GM19397 (cell line): ENCODE results near the gene C16orf92.
"Not testable (repeated sequence)": the region's sequence is repeated elsewhere in the genome, so short reads cannot be mapped to it uniquely, and the experiment has no call there.

ENCODE experiments used
- ATAC-seq: cut with Tn5 transposase; IDR thresholded peaks from one replicate; pipeline ENCODE4 v1.9.1; 2021; ENCODE audit warnings: mild to moderate bottlenecking, moderate library complexity; ENCODE audit not compliant: unreplicated experiment

C16orf92 gene

DNA sequence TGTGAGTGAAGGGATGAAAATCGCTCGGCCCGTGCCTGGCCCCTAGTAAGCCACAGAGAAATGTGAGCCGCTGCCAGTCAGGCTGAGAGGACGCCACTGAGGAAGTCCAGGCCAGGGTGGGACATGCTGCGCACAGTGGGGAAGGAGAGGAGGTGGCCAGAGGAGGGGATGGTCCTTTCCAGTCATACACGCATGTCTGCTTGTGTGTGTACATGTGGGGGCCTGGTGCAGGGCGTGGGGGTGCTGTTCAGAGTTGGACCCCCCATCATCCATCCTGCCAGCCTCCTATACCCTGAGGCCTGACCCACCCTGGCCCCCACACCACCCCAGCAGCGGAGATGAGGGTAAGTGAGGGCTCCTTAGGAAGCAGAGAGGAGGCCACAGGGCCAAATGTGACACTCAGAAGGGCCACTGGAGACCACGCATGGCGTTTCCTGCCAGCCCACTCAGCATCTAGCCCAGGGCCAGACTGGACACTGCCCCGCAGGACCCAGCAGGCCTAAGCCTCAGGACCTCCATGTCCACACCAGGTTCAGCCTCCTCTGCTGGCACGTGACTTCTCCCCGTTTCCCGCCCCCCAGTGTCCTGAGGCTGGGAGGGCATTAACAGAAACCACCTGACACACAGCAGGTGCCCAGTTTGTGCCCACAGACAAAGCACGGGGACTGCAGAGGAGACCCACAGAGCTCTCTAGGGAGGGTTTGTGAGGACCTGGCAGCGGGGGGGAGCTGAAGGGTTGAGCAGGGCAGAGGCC is 19.2 kb upstream of the C16orf92 start:
- no peak for ATAC-seq

DNA sequence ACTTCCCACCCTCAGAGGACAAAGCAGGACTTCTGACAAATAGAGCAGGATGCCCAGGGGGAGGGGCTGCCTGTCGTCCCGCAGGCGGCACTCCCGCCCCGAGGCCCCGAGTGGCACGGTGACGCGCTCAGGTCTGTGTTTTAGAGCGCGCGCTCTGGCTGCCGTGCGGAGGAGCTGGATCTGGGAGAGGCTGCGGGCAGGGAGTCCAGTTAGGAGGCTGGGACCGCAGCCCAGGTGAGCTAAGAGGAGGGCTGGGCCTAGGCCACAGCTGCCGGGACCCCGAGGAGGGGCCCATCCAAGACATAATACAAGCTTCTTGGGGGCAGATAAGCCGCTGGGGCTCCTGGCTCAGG is 18.6 kb upstream of the C16orf92 start:
- ATAC-seq: no peak

GRCh38 chr16:30004811-30005242 is 18.2 kb upstream of the C16orf92 start:
- no peak for ATAC-seq

- ATAC-seq: no peak
These were observed 17.5 kb upstream of the C16orf92 start for GRCh38 chr16:30005341-30006094.

DNA sequence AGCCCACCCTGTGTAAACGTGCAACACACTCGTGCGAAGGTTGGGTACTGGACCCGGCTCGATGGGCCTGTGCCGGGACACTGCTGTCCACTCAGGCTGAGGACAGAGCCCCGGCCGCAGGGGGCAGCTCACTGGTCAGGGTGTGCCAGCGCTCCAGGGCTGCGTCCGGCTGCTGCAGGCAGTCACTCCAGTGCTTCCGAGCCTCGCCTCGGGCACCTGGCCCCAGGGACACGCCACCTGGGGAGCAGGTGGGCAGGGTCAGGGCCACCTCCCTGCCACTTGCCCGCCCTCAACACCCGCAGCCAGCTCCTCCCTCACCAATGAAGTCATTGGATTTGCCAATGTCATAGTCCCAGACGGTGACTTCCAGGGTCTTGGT is 16.9 kb upstream of the C16orf92 start:
- no peak for ATAC-seq

- no peak for ATAC-seq
These were observed 16.2 kb upstream of the C16orf92 start for GRCh38 chr16:30006659-30007377.

DNA sequence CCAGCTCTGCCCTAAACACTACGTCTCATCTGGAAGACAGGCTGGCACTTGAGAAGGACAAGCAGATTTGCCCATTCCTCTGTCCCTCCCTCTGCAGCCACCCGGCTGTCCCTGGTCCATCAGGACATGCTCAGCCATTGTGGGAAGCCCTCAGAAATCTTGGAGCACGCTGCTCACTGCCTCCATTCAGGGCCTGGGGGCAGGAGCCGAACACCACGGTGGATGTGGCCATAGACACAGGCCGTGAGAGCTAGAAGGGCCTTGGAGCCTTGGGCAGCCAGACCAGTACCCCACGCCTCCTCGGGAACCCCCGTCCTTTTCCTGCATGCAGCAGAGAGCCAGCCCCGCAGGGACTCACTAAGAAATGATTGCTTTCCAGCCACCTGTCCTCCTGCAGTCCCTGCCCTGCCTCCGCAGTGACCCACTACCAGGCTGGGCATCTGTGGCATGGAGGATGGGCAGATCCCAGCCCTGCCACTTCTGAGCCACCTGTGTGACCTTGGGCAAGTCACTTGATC is 15.6 kb upstream of the C16orf92 start:
- ATAC-seq: no peak

- no peak for ATAC-seq
These were observed 13.7 kb upstream of the C16orf92 start for GRCh38 chr16:30009085-30009862.

- ATAC-seq: no peak
These were observed 12.8 kb upstream of the C16orf92 start for GRCh38 chr16:30009990-30010843.

DNA sequence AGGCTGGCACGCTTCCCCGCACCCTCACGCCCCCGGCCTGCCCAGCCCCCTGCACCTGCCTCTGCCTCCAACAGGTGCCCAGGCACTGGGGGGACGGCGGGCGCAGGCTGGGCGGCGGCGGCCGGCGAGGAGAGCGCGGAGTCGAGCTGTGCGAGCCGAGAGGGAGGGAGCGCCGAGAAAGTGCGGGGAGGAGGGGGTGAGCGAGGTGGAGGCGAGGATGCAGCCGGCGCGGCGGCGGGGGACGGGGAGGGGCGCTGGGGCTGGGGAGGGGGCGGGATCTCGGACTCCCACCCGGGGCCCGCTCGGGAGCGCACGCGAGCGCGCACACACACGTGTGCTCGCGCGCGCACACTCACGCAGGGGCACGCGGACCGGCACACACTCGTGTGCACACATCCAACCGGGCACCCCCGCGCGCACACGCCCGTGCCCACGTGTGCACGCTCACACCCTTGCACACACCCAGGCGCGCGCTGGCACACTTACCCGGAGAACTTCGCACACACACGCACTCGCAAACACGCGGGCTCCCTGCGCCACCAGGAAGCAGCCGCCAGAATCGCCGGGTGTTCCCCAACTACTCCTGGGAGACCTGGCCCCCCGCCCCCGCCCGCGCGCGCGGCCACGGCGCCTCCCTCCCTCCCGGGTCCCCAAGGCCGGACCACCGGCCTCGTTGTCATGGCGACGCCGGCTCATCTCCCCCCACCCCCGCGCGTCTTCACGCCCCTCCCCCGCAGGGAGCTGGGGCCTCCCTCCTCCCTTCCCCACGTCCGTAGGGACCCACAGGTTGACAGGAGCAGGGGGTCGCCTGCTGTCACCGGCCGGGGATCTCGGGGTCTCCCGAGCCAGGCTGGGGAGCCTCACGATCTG is 11.9 kb upstream of the C16orf92 start, which contains the start of gene DOC2A:
Gene DOC2A, minus strand, starts transcription at position 184 of the 870 bp plus-strand sequence. CDS start 805 bp downstream, outside the sequence.
- ATAC-seq: no peak

GRCh38 chr16:30011714-30012504 is 11.1 kb upstream of the C16orf92 start:
- no peak for ATAC-seq

- ATAC-seq: not testable (repeated sequence)
These were observed 10.4 kb upstream of the C16orf92 start for GRCh38 chr16:30012598-30012997.

GRCh38 chr16:30015450-30015849 is 7.5 kb upstream of the C16orf92 start:
- ATAC-seq: not testable (repeated sequence)

DNA sequence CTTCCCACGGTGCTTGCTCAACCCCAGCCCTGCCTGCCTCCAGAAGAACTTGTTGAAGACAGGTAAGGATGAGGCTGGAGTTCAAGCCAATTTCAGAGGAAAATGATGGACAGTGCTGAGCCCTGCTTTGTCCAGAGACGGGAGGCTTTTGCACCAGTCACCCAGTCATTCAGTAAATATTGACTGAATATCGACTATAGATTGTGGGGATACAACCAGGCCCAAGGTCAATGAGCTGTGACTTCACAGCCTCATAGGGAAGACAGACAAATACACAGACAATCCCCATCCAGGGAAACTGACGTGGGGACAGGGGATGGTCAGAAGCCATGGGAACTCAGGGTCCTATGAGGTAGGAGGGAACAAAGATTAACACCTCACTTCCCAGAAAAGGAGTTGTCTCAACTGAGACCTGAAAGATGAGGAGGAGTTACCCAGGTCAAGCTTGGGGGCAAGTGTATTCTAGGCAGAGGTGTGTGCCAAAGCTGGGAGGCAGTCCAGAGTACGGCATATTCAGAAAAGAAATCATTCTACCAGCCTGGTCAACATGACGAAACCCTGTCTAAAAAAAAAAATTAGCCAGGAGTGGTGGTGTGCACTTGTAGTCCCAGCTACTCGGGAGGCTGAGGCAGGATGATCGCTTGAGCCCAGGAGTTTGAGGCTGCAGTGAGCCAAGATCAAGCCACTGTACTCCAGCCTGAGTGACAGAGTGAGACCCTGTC is 6.3 kb upstream of the C16orf92 start:
- no peak for ATAC-seq

DNA sequence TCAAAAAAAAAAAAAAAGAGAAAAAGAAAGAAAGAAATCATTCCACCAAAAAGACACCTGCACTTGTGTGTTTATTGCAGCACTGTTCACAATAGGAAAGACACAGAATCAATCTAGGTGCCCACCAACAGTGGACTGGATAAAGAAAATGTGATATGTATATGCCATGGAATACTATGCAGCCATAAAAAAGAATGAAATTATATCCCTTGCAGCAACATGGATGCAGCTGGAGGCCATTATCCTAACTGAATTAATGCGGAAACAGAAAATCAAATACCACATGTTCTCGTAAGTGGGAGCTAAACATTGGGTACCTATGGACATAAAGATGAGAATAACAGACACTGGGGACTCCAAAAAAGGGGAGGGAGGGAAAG is 5.7 kb upstream of the C16orf92 start:
- no peak for ATAC-seq

GRCh38 chr16:30017937-30018336 is 5.1 kb upstream of the C16orf92 start:
- not testable (repeated sequence) for ATAC-seq

DNA sequence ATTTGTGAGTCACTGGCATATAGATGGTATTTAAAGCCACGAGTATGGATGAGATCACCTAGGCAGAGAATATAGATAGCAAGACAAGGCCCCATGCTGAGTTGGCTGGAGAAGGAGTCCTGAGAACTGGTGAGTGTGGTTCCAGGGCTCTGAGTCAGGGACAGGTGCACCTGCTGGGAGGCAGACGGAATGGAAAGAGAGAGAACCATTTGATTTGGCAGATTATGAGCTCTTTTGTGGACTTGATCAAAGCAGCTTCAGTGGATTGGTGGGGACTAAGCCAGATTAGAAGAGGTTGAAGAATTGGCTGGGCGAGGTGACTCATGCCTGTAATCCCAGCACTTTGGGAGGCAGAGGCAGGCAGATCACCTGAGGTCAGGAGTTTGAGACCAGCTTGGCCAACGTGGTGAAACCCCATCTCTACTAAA is 4.3 kb upstream of the C16orf92 start:
- ATAC-seq: no peak
